CD8-positive, alpha-beta memory T cell (primary cell): ENCODE data around the gene EXD3. TPM values are rescaled to one million over a fixed set of nuclear protein-coding genes. Genes with fewer than 3 reads are reported as not detected.

ENCODE experiments used
- CTCF ChIA-PET: fragments of 350-600 bp; sonication (Branson Sonifier 250); formaldehyde crosslinking; loops from one replicate; lab custom pipeline; 2021; ENCODE audit warnings: antibody characterized with exemption; lab: Charles Lee
- POLR2A ChIA-PET: fragments of 350-600 bp; sonication (Branson Sonifier 250); formaldehyde crosslinking; loops from one replicate; lab custom pipeline; 2021; ENCODE audit warnings: antibody characterized with exemption; lab: Charles Lee
- DNase-seq, 5 donors: peaks; one replicate each; pipeline versions ENCODE4 v3.0.0 to v3.0.0-alpha.2; 2020 to 2022; ENCODE audit warnings: mixed read lengths in 1 of 5
- H3K27ac ChIP-seq: one replicate; pipeline ENCODE4 v1.7.0; 2013; ENCODE audit warnings: low read depth, mild to moderate bottlenecking, low read length, moderate library complexity
- H3K27me3 ChIP-seq: 2 replicates; pipeline ENCODE4 v1.7.0; 2013; ENCODE audit warnings: low read length, mild to moderate bottlenecking; ENCODE audit not compliant: insufficient read depth, poor library complexity, severe bottlenecking
- H3K36me3 ChIP-seq: 2 replicates; pipeline ENCODE4 v1.7.0; 2013; ENCODE audit warnings: mild to moderate bottlenecking, low read length, moderate library complexity; ENCODE audit not compliant: insufficient read depth
- H3K4me1 ChIP-seq: 2 replicates; pipeline ENCODE4 v1.7.0; 2013; ENCODE audit warnings: mild to moderate bottlenecking, low read length, moderate library complexity; ENCODE audit not compliant: insufficient read depth
- H3K4me3 ChIP-seq: 2 replicates; pipeline ENCODE4 v1.7.0; 2013; ENCODE audit warnings: mild to moderate bottlenecking, low read length
- H3K9me3 ChIP-seq: 2 replicates; pipeline ENCODE4 v1.7.0; 2013; ENCODE audit warnings: mild to moderate bottlenecking, low read length
- H3K27ac Mint-ChIP-seq, 8 donors: one replicate each; pipeline ENCODE4 v1.8.0; 2020 to 2021; ENCODE audit warnings: mixed read lengths in 8 of 8, mild to moderate bottlenecking in 6 of 8, inconsistent platforms in 3 of 8, moderate library complexity in 3 of 8
- H3K27me3 Mint-ChIP-seq, 2 donors: one replicate each; pipeline ENCODE4 v1.8.0; 2020 to 2021; ENCODE audit warnings: mixed read lengths in 2 of 2, mild to moderate bottlenecking in 1 of 2, moderate library complexity in 1 of 2
- H3K36me3 Mint-ChIP-seq, 3 donors: one replicate each; pipeline ENCODE4 v1.8.0; 2020 to 2021; ENCODE audit warnings: mixed read lengths in 3 of 3, inconsistent platforms in 1 of 3, mild to moderate bottlenecking in 1 of 3
- H3K4me1 Mint-ChIP-seq, 3 donors: one replicate each; pipeline ENCODE4 v1.8.0; 2020 to 2021; ENCODE audit warnings: mixed read lengths in 3 of 3, inconsistent platforms in 1 of 3, mild to moderate bottlenecking in 1 of 3
- H3K4me3 Mint-ChIP-seq, 7 donors: one replicate each; pipeline ENCODE4 v1.8.0; 2020 to 2021; ENCODE audit warnings: mixed read lengths in 7 of 7, mild to moderate bottlenecking in 6 of 7, moderate library complexity in 4 of 7, inconsistent platforms in 2 of 7
- H3K9me3 Mint-ChIP-seq, 5 donors: one replicate each; pipeline ENCODE4 v1.8.0; 2020 to 2022; ENCODE audit warnings: mixed read lengths in 5 of 5, mild to moderate bottlenecking in 3 of 5, moderate library complexity in 2 of 5, inconsistent platforms in 1 of 5
- polyA plus RNA-seq: library from polyadenylated mRNA; unstranded; fragments of 300-500 nt; fragmentation: Illumina TruSeq; gene quantifications from one replicate; pipeline ENCODE4 v1.2.3, GENCODE V29; 2021
- total RNA-seq, 2 experiments: library from RNA; stranded (reverse); gene quantifications; one replicate each; pipeline ENCODE4 v1.2.3, GENCODE V29; 2021

Gene EXD3
- total and polyA plus RNA-seq, 3 experiments from 2014 or later, result 4.8 to 6.7 (median 6.6) TPM

- no peak for DNase-seq
Observed at GRCh38 chr9:137276473-137277328, 146.3 kb downstream of the EXD3 start.

GRCh38 chr9:137275588-137276472 lies 147.1 kb downstream of the EXD3 start:
- no peaks in the 10 kb centered on the region for H3K36me3 ChIP-seq
- no peaks in the 10 kb centered on the region for H3K27me3 ChIP-seq
- peaks cover 5 to 30% (median 8%) of the 10 kb centered on the region in 3 donors for H3K4me1 Mint-ChIP-seq
- ChIA-PET POLR2A (no interaction called here), CTCF (no interaction called here)
- no peaks in the 10 kb centered on the region for H3K9me3 Mint-ChIP-seq
- no peaks in the 10 kb centered on the region for H3K9me3 ChIP-seq
- H3K27ac Mint-ChIP-seq, result peak overlapping the region in 3 of 8 donors; percentile 29 to 66 (median 36)
- H3K27ac ChIP-seq, result peak overlapping the region; percentile 65
- DNase-seq, result no peak
- no peak overlapping the region for H3K4me3 ChIP-seq
- peak overlapping the region in 2 of 7 donors; percentile 20 to 81 for H3K4me3 Mint-ChIP-seq
- peaks cover 5% of the 10 kb centered on the region in 2 donors for H3K27me3 Mint-ChIP-seq
- peaks cover 0 to 11% (median 5%) of the 10 kb centered on the region in 3 donors for H3K36me3 Mint-ChIP-seq
- peaks cover 25% of the 10 kb centered on the region for H3K4me1 ChIP-seq

More at GRCh38 chr9:137276473-137277328, 146.3 kb downstream of the EXD3 start:
- Histone ChIP-seq H3K27ac (peak overlapping the region; percentile 65), H3K27me3 (no peaks in the 10 kb centered on the region), H3K9me3 (no peaks in the 10 kb centered on the region), H3K4me1 (peaks cover 17% of the 10 kb centered on the region), H3K36me3 (no peaks in the 10 kb centered on the region), H3K4me3 (no peak overlapping the region)
- H3K36me3 Mint-ChIP-seq, result peaks cover 0 to 3% (median 2%) of the 10 kb centered on the region in 3 donors
- H3K4me1 Mint-ChIP-seq, result peaks cover 0 to 23% (median 4%) of the 10 kb centered on the region in 3 donors
- peaks cover 5% of the 10 kb centered on the region in 2 donors for H3K27me3 Mint-ChIP-seq
- ChIA-PET POLR2A (no interaction called here), CTCF (interaction anchor here (0.7 kb wide), 1 partner anchor 10 kb away, joined by 3 read pairs; no protein-coding TSS in a partner anchor)
- H3K9me3 Mint-ChIP-seq, result no peaks in the 10 kb centered on the region
- peak overlapping the region in 3 of 7 donors; percentile 32 to 65 (median 36) for H3K4me3 Mint-ChIP-seq
- H3K27ac Mint-ChIP-seq, result peak overlapping the region in 1 of 8 donors; percentile 74

- peaks cover 5 to 30% (median 8%) of the 10 kb centered on the region in 3 donors for H3K4me1 Mint-ChIP-seq
- DNase-seq, result no peak
- peaks cover 25% of the 10 kb centered on the region for H3K4me1 ChIP-seq
- H3K4me3 Mint-ChIP-seq, result peak overlapping the region in 3 of 7 donors; percentile 20 to 80 (median 34)
- H3K36me3 Mint-ChIP-seq, result peaks cover 0 to 11% (median 5%) of the 10 kb centered on the region in 3 donors
- POLR2A ChIA-PET, result no interaction called here
- no peaks in the 10 kb centered on the region for H3K9me3 ChIP-seq
- H3K27ac ChIP-seq, result no peak overlapping the region
- H3K27me3 ChIP-seq, result no peaks in the 10 kb centered on the region
- H3K27ac Mint-ChIP-seq, result peak overlapping the region in 2 of 8 donors; percentile 29 to 64
- no peaks in the 10 kb centered on the region for H3K36me3 ChIP-seq
- no peak overlapping the region for H3K4me3 ChIP-seq
- H3K9me3 Mint-ChIP-seq, result no peaks in the 10 kb centered on the region
- H3K27me3 Mint-ChIP-seq, result peaks cover 5% of the 10 kb centered on the region in 2 donors
- CTCF ChIA-PET, result no interaction called here
Observed at GRCh38 chr9:137275203-137275587, 147.8 kb downstream of the EXD3 start.

- Histone ChIP-seq H3K27ac (no peak overlapping the region), H3K4me1 (peaks cover 25% of the 10 kb centered on the region), H3K27me3 (no peaks in the 10 kb centered on the region), H3K4me3 (no peak overlapping the region), H3K36me3 (no peaks in the 10 kb centered on the region), H3K9me3 (no peaks in the 10 kb centered on the region)
- POLR2A ChIA-PET, result no interaction called here
- CTCF ChIA-PET, result no interaction called here
- peak overlapping the region in 2 of 8 donors; percentile 7 to 32 for H3K27ac Mint-ChIP-seq
- no peak for DNase-seq
- H3K4me1 Mint-ChIP-seq, result peaks cover 6 to 34% (median 10%) of the 10 kb centered on the region in 3 donors
- H3K9me3 Mint-ChIP-seq, result no peaks in the 10 kb centered on the region
- H3K36me3 Mint-ChIP-seq, result peaks cover 1 to 23% (median 9%) of the 10 kb centered on the region in 3 donors
- H3K27me3 Mint-ChIP-seq, result peaks cover 5% of the 10 kb centered on the region in 2 donors
- no peak overlapping the region for H3K4me3 Mint-ChIP-seq
Observed at GRCh38 chr9:137273611-137274320, 149.2 kb downstream of the EXD3 start.

- Mint-ChIP-seq H3K4me1 (peaks cover 10 to 34% (median 10%) of the 10 kb centered on the region in 3 donors), H3K27ac (no peak overlapping the region)
Observed at GRCh38 chr9:137273095-137273490, 149.9 kb downstream of the EXD3 start.

GRCh38 chr9:137272241-137273094 lies 150.5 kb downstream of the EXD3 start:
- no peaks in the 10 kb centered on the region for H3K27me3 ChIP-seq
- ChIA-PET POLR2A (no interaction called here), CTCF (interaction anchor here (1.4 kb wide), 1 partner anchor 36 kb away, joined by 3 read pairs; no protein-coding TSS in a partner anchor)
- H3K27ac Mint-ChIP-seq, result peak overlapping the region in 1 of 8 donors; percentile 46
- no peak overlapping the region for H3K4me3 Mint-ChIP-seq
- H3K36me3 ChIP-seq, result no peaks in the 10 kb centered on the region
- H3K9me3 ChIP-seq, result no peaks in the 10 kb centered on the region
- DNase-seq, result no peak
- no peak overlapping the region for H3K4me3 ChIP-seq
- H3K9me3 Mint-ChIP-seq, result no peaks in the 10 kb centered on the region
- peaks cover 8 to 29% (median 10%) of the 10 kb centered on the region in 3 donors for H3K4me1 Mint-ChIP-seq
- H3K27ac ChIP-seq, result no peak overlapping the region
- H3K27me3 Mint-ChIP-seq, result peaks cover 5% of the 10 kb centered on the region in 2 donors
- peaks cover 19% of the 10 kb centered on the region for H3K4me1 ChIP-seq
- peaks cover 5 to 36% (median 14%) of the 10 kb centered on the region in 3 donors for H3K36me3 Mint-ChIP-seq

More at GRCh38 chr9:137273095-137273490, 149.9 kb downstream of the EXD3 start:
- no peaks in the 10 kb centered on the region for H3K9me3 Mint-ChIP-seq
- peaks cover 5 to 29% (median 11%) of the 10 kb centered on the region in 3 donors for H3K36me3 Mint-ChIP-seq
- Histone ChIP-seq H3K27me3 (no peaks in the 10 kb centered on the region), H3K4me1 (peaks cover 25% of the 10 kb centered on the region), H3K36me3 (no peaks in the 10 kb centered on the region), H3K9me3 (no peaks in the 10 kb centered on the region), H3K4me3 (no peak overlapping the region), H3K27ac (no peak overlapping the region)
- no peak for DNase-seq
- ChIA-PET POLR2A (no interaction called here), CTCF (no interaction called here)
- H3K4me3 Mint-ChIP-seq, result no peak overlapping the region
- peaks cover 5% of the 10 kb centered on the region in 2 donors for H3K27me3 Mint-ChIP-seq
